ENCODE data around the gene ADISSP. TPM values are rescaled to one million over a fixed set of nuclear protein-coding genes. Genes with fewer than 3 reads are reported as not detected.

Gene ADISSP
- polyA plus RNA-seq (ENCODE audit: insufficient read length) = 18.9 TPM
- long read RNA-seq, donor 1, transcript C20orf27-202 (6 exons, 1,886 nt) = major isoform, 23 of 23 reads
- long read RNA-seq, donor 1, partial matches to known transcripts = 0 of 23 reads
- long read RNA-seq, donor 1, other reads (novel, unspliced or antisense) = 0 of 23 reads
- long read RNA-seq, donor 2, transcript C20orf27-202 (6 exons, 1,886 nt) = major isoform, 16 of 16 reads
- long read RNA-seq, donor 2, partial matches to known transcripts = 0 of 16 reads
- long read RNA-seq, donor 2, other reads (novel, unspliced or antisense) = 0 of 16 reads
- long read RNA-seq, donor 3, transcript C20orf27-202 (6 exons, 1,886 nt) = major isoform, 12 of 12 reads
- long read RNA-seq, donor 3, partial matches to known transcripts = 0 of 12 reads
- long read RNA-seq, donor 3, other reads (novel, unspliced or antisense) = 0 of 12 reads
- long read RNA-seq, donor 4, partial matches to known transcripts = 0 of 1 reads
- long read RNA-seq, donor 4, other reads (novel, unspliced or antisense) = 0 of 1 reads
- long read RNA-seq, donor 5, transcript C20orf27-202 (6 exons, 1,886 nt) = major isoform, 32 of 32 reads
- long read RNA-seq, donor 5, partial matches to known transcripts = 0 of 32 reads
- long read RNA-seq, donor 5, other reads (novel, unspliced or antisense) = 0 of 32 reads
- long read RNA-seq, donor 6, transcript C20orf27-202 (6 exons, 1,886 nt) = major isoform, 21 of 30 reads
- long read RNA-seq, donor 6, partial matches to known transcripts = 8 of 30 reads
- long read RNA-seq, donor 6, other reads (novel, unspliced or antisense) = 0 of 30 reads
- long read RNA-seq, donor 7, transcript C20orf27-202 (6 exons, 1,886 nt) = major isoform, 28 of 29 reads
- long read RNA-seq, donor 7, partial matches to known transcripts = 0 of 29 reads
- long read RNA-seq, donor 7, other reads (novel, unspliced or antisense) = 0 of 29 reads
- long read RNA-seq, donor 8, transcript C20orf27-202 (6 exons, 1,886 nt) = major isoform, 9 of 9 reads
- long read RNA-seq, donor 8, partial matches to known transcripts = 0 of 9 reads
- long read RNA-seq, donor 8, other reads (novel, unspliced or antisense) = 0 of 9 reads

DNA sequence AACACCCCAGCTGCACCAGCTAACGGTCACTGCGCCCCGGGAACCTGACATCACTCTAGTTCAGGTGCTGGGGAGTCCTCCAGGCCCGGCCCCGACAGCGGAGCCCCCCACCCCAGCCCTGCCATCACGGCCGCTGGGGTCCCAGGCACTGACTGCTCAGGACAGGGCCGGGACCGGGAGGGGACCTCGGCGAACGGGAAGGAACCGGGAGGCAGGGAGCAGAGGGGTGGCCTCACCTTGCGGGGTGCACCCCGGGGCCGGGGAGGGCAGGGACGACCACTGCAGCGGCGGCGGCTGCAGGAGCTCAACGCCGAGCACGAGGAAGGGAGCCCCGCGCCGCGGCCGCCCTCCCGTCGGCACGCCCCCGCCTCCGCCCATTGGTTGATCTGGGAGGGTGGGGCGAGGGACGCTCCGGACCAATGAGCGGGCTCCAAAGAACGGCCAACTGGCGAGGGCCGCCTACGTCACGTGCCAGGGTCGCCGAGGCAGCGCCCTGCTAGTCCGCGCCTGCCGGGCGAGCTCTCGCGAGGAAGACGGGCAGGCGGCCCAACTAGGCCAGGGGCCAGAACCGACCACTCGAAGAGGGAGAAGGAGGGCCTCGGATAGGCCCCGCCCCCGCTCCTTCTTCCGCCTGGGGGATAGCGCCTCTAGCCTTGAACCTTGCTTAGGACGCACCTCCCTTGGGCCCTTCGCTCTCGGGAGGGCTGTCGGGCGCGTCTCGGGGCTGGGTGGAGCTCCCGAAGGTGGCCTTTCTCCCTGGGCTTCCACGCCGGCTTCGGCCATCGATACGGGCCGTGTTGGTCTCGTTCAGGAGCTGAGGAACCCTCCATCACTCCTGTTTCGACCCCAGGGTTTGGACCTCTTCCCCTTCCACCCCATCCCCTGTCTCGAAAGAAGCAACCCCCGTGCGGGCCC lies at the start of gene ADISSP:
Gene ADISSP (minus strand): TSS at position 327 of the 915 bp plus-strand sequence. CDS start 7,653 bp downstream, outside the sequence.
- peak; percentile 97 for DNase-seq

DNA sequence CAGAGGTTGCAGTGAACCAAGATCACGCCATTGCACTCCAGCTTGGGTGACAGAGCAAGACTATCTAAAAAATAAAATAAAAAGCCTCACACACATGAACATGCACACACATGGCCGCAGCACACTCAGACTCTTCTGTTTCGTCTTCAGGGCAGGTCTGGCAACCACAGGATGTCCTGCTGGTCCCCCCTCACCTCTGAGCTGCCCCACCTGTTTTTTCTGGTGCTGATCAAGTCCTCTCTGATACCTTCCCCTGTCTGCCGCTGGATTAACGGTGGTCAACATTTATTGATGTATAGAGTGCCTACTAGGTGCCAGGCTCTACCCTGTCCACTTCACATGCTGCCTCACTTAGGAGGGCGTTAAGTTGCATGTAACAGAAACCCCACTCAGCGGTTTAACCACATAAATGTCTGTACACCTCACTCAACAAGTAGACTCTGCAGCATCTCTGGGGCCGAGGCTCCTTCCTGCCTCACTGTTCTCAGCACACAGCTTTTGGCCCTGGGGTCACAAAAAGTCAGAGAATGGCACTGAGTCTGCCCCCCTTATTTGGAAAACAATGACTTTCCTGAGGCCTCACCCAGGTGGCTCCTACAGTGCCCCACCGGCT lies 48.3 kb upstream of the ADISSP start:
- DNase-seq = no peak

DNA sequence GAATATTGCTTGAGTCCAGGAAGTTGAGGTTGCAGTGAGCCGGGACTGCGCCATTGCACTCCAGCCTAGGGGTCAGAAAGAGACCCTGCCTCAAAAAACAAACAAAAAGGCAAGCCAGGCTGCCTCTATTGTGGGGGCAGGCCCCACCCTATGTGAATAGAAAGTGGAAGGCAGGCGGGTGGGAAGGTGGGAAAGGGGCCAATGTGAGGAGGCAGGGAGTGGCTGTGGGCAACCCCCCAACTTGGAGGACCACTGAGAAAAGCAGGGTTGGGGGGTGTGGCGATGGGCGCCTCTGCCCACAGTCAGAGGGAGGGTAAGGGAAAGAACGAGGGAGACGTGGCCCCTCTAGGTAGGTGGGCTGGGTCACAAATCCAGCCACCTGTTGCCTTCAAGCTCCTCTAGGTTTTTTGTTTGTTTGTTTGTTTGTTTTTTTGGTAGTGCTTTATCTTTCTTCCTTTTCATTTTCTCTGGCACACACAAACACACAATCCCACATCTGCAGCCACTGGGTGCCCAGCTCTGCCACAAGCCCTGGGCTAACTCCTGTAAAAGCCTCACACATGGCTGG lies 47.5 kb upstream of the ADISSP start:
- DNase-seq = no peak

DNA sequence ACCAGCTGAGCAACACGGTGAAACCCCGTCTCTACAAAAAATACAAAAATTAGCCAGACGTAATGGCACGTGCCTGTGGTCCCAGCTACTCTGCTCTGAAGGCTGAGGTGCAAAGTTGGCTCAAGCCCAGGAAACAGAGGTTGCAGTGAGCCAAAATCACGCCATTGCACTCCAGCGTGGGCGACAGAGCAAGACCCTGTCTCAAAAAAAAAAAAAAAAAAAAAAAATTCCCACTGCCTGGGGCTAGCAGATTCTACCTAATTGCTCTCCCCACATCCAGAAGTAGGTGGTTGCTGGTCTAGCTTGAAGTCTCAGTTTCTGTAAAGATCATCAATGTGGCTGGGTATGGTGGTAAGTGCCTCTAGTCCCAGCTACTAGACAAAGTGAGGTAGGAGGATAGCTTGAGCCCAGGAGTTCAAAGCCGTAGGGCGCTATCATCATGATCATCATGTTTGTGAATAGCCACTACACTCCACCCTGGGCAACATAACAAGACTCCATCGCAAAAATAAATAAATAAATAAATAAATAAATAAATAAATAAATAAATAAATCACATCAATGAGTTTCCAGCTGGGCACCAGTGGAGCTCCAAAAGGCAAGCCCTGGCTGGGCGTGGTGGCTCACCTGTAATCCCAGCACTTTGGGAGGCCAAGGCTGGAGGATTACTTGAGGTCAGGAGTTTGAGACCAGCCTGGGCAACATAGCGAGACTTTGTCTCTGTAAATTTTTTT lies 46.5 kb upstream of the ADISSP start:
- no peak for DNase-seq

DNA sequence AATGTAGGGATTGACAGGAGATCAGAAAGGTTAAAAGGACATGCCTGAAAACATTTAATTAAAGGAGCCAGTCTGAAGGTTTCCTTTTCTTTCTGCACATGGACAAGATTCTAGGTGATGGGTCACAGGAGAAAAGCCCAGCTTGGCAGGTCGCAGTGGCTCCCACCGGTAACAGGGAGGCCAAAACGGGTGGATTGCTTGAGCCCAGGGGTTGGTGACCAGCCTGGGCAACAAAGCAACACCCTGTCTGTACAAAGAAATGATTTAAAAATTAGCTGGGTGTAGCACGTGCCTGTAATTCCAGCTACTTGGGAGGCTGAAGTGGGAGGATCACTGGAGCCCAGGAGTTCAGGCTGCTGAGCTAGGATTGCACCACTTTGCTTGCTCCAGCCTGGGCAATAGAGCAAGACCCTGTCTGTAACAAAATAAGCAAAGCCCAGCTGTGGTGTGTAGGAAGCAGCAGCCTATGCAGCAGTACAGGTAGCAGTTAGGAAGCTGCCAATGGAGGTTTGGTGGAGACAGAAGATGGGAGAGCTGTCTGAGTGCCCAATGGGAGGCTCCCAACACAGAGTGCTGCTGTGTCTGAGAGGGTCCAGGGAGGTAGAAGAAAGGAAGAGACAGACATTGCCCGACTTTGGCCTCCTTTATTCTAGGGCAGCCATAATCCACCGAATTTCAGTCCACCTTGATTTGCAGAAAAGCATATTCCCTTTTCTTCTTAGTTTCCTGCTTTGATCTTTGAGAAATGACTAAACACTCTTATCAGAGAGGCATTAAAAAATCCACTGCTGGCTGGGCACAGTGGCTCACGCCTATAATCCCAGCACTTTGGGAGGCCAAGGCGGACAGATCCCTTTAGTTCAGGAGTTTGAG lies 45.7 kb upstream of the ADISSP start:
- no peak for DNase-seq

DNA sequence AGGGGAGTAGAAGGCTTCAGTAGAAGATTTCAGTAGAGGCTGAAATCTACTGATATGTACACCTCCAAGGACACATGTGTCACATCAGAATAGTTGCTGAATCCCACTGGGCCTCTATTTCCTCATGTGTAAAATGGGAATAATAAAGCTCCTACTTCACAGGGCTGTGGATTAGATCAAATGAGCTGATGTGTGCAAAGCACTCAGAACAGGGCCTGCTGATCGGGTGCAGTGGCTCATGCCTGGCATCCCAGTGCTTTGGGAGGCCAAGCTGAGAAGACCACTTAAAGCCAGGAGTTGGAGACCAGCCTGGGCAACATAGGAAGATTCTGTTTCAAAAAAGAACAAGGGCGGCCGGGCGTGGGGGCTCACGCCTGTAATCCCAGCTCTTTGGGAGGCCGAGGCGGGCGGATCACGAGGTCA lies 44.7 kb upstream of the ADISSP start:
- DNase-seq = no peak

DNA sequence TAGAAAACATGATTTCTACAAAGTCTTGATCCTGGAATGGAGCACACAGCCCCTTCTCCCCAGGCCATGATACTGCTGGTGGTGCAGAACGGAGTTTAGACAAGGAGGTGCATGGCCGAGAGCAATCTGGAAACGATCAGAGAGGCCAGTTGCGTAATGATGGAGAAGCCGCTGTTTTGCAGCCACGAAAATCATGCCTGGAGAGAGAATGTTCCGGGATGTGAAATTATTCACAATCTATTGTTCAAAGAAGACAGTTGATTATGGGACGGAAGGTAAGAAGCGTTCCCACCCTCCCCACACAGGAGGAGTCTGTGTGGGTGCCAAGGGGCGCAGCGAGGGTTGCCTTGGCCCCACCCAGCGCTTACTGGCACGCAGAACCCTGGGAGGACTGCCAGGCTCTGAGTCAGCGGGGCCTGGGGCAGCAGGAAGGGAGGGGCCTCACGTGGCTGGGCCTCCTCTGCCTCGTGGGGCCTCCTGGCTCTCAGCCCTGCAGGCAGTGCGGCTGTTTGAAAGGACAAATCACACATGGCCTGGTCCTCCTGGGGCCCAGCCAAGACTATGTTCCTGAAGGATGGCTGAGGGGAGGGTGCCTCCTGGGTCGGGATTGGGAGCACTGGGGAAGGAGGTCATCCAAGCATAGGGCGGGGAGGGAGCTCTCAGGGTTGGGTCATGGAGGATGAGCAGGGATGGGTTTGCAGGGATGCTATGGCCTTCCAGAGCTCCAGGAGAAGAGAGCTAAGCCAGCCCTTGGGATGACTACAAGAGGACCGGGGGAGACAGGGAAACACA lies 44.1 kb upstream of the ADISSP start:
- peak; percentile 89 for DNase-seq

DNA sequence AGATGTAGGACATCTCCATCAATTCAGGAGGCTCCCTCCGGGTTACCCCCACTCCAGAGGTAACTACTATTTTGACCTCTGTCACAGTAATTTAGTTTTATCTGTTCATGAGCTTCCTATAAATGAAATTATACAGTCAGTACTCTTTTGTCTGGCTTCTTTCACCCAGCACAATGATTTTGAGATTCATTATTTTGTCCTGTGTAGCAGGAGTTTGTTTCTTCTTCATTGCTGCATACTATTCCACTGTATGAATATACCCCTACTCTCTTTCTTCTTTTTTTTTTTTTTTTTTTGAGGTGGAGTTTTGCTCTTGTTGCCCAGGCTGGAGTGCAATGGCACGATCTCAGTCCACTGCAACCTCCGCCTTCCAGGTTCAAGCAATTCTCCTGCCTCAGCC lies 41.0 kb upstream of the ADISSP start:
- DNase-seq = no peak

DNA sequence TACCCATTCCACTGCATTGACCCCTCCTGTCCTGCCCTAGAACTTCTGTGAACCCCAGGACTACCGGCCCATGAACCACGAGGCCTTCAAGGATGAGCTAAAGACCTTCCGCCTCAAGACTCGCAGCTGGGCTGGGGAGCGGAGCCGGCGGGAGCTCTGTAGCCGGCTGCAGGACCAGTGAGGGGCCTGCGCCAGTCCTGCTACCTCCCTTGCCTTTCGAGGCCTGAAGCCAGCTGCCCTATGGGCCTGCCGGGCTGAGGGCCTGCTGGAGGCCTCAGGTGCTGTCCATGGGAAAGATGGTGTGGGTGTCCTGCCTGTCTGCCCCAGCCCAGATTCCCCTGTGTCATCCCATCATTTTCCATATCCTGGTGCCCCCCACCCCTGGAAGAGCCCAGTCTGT lies 37.2 kb upstream of the ADISSP start:
- no peak for DNase-seq

DNA sequence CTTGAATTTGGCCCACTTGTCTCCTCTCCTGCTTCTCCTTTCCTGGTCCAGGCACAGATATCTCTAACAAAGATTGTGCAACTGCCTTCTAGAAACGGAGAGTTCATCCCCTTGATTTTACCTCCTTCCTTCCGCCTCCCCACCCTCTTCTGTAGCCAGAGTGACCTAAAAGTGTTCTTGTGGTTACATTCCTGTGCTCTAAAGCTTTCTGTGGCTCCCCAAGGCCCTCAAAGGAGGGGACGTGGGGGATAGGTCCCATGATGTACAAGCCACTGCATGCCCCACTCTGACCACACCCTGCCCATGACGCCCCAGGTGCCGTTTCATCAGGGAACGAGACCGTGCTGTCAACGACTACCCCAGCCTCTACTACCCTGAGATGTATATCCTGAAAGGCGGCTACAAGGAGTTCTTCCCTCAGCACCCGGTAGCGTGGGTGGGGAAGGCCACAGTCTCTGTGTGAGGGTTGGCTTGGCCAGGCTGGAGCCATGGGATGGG lies 36.8 kb upstream of the ADISSP start:
- no peak for DNase-seq

DNA sequence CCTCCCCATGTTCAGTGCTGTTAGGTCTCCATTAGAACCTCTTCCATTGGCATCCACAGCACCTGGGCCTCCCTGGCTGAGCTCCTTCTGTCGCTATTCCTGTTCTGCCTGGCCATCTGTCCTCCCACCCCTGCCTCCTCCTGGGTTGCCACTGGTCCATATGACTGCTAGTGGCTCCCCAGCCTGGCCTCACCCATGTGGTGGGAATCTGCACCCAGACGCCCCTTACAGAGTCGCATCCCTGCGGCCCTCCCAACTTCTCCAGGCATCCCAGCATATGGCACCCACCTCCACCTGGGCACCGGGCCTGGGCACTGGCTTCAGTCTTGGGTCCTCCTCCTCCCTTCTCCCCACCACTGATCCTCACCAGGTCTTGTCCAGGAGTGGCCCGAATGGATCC lies 36.3 kb upstream of the ADISSP start:
- no peak for DNase-seq

DNA sequence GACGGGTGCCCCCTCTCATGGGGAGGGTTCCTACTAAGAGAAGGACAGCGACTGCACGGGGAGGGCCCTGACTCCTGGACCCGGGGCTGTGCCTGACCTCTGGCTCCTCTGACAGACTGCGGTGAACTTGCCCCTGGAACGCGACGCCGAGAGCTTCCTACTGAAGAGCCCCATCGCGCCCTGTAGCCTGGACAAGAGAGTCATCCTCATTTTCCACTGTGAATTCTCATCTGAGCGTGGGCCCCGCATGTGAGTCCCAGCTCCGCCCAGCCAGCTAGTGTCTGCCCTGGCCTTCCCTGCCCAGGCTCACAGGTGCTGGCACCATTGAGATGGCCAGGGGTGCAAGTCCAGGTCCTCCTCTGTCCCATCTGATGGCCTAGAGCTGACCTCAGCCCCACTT lies 35.7 kb upstream of the ADISSP start:
- DNase-seq = no peak

DNA sequence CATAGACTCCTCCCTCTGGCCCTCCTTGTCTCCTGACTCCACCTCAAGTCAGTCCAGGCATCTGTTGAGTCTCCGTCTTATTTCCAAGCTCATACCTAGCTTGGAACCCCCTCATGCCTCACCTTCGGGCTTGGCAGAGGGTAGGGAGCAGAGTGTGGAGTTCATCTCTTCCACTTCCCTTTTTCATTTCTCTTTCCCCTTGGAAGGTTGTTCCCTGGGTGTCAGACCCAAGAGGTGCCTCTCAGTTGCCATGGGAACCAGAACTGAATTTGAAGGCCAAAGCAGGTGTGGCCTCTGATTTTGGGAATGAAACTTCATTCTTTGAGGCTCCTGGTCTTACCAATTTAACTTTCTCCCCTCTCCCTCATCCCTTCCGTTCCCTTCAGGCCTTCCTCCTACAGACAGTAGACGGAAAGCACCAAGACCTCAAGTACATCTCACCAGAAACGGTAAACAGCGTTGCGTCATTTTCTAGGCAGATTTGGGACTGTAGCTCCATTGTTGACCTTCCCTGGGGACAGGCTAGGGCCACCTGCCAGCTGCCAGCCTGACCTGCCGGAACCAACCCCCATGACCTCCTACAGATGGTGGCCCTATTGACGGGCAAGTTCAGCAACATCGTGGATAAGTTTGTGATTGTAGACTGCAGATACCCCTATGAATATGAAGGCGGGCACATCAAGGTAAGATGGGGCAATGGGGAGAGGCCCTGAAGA lies 35.1 kb upstream of the ADISSP start:
- DNase-seq = no peak

DNA sequence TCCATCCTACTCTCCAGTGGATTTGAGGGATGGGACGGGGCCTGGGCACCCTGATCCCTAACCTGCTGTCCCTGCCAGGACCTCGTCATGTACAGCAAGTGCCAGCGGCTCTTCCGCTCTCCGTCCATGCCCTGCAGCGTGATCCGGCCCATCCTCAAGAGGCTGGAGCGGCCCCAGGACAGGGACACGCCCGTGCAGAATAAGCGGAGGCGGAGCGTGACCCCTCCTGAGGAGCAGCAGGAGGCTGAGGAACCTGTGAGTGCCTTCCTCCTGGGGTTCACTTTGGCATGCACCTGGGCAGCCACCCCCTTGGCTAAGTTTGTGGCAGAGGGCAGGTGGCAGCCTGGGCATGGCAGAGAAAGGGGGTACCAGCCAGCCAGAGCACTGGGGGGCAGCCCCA lies 34.3 kb upstream of the ADISSP start:
- DNase-seq = no peak

DNA sequence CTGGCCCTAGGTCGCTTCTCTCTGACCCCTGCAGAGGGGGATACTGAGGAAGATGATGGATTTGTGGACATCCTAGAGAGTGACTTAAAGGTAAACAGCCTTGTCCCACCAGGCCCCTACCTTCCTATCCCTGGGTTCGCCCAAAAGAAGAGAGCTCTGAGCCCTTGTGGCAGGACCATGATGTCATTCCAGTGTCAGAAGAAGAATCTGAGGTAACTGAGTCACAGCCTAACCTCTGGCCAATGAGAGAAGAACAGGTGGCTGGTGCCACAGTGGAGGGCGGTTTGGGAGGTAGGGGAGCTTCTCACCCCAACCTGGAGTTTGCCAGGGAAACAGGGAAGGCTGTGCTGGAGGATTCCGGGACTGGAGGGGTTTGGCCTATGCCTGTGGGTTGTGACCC lies 33.7 kb upstream of the ADISSP start:
- DNase-seq = no peak

DNA sequence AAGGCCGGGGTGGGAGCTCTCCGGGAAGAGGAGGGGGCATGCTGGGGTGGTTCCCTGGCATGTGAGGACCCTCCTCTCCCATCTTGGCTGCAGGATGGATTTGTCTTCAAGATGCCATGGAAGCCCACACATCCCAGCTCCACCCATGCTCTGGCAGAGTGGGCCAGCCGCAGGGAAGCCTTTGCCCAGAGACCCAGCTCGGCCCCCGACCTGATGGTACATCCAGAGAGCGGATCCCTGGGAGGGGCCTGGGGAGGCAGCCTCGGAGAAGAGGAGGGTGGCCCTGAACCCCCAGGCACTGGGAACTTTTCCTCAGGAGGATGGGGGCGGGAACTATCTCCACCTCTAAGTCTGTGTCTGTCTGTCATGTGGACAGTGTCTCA lies 33.3 kb upstream of the ADISSP start:
- DNase-seq = no peak

DNA sequence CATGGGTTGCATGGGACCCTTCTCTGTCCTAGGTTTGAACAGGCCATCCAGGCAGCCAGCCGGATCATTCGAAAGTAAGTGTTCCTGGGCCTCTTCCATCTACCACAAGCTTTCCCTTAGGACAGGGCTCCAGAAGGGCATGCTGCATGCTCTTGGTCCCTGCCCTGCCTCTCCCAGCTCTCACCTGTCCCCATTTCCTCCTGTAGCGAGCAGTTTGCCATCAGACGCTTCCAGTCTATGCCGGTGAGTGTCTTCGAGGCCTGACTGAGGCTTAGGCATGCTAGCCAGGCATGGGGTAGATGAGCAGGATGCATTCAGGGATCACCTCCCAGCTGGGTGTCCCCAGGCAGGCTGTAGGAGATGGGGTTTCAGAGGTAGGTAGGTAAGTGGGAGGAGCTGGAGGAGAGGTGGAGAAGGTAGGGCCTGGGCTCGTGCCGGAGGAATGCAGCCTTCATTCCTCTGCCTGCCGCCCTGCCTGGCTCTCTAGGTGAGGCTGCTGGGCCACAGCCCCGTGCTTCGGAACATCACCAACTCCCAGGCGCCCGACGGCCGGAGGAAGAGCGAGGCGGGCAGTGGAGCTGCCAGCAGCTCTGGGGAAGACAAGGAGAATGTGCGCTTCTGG lies 32.8 kb upstream of the ADISSP start:
- DNase-seq = no peak
